ENCODE data around the gene TNFAIP8.
"Not testable (repeated sequence)": the region's sequence is repeated elsewhere in the genome, so short reads cannot be mapped to it uniquely, and the experiment has no call there.

DNA sequence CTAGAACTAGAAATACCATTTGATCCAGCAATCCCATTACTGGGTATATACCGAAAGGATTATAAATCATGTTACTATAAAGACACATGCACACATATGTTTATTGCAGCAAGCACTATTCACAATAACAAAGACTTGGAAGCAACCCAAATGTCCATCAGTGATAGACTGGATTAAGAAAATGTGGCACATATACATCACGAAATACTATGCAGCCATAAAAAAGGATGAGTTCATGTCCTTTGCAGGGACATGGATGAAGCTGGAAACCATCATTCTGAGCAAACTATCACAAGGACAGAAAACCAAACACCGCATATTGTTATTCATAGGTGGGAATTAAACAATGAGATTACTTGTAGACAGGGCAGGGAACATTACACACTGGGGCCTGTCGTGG lies 88.8 kb downstream of the TNFAIP8 start:
- TF ChIP-seq POLR2A, POLR2AphosphoS5 (IDR thresholded peaks at IDR 0.05; ENCODE audit: low read depth, low read length): not testable (repeated sequence)
